NCI-H146 (cell line): ENCODE results near the gene PTGDR2.

Source experiments
- DNase-seq: peaks from one replicate; lab custom pipeline; 2025; lab: John Stamatoyannopoulos, UW

Gene PTGDR2

DNA sequence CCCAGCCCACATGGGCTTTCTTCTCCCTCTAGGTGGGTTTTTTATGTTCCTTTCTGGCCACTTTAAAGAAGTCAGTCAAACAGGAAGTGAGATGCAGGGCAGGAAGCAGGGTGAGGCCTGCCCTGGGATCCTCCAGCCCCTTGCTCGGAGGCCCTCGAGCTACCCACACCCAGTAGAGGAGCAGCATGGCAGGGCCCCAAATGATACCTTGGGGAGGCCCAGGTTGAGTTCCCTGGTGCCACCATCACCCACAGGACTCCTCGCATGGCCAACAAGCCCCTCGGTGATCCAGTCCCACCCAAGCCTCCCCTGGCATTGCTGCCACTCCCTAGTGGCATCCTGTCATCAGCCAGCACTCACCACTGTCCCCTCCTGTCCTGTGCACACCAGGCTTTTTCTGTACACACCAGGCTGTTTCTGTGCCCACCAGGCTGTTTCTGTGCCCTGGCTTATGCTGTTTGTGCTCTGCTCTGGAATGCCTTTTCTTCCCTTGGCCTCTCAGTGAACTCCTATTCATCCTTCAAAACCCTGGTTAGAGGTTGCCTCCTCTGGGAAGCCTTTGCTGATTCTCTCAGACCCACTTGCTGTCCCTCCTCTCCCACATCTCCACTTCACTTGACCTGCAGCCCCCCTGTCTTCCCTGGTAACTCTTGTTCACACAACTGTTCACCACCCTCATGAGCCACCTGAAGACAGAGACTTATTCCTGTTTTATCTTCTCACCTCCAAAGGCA lies 3.1 kb upstream of the PTGDR2 start:
- DNase-seq = no peak

DNA sequence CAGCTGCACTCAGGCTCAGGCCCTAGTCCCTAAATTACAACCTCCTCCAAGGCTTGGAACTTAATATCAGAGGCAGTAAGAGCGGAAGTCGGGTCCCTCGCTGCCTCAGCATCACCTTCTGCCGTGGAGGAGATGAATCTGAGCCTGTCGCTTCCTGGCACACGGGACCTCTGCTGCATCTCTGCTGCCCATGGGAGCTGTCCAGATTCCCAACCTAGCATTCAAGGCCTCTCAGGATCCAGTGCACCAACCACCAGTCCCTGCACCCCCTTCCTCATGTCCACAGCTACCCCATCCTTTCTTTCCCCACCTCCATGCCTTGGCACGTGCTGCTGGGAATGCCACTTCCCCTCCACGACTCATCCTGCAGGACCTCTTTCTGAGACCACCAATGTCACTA lies 2.5 kb upstream of the PTGDR2 start:
- no peak for DNase-seq

DNA sequence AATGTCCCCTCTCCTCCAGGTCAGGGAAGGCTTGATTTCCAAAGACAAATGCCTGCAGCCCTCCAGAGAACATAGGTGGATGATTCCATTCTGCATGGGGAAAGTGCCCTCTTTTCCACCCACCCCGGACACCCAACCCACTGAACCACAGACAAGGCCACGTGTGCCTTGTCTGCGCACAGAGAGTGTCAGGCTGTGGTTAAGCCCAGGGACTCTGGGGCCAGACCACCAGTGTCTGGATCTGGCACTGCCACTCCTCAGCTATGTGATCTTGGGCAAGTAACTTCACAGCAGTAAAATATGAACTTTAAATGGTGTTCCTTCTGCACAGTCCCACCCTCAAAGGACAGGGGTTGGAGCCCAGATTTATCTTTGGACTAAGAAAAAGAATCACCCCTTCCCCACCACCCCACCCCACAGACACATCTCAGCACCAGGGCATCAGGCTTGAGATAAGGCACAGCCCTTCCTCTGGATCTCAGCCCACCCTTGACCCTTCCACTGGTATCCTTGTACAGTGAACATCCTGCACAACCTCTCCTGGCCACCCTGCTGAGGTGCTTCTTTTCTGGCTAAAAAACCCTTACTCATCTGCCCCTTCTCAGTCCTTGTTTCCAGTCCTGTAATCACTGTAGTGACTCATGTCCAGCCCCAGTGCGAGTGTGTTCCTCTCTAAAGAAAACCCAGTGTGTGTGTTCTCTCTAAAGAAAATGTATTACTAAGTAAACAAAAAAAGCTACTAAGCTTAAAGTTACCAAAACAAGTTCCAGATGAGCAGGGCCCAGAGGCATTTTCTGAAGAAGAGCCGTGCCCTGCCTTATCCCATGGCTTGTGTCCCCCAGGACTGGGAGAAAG lies 1.9 kb upstream of the PTGDR2 start:
- no peak for DNase-seq

DNA sequence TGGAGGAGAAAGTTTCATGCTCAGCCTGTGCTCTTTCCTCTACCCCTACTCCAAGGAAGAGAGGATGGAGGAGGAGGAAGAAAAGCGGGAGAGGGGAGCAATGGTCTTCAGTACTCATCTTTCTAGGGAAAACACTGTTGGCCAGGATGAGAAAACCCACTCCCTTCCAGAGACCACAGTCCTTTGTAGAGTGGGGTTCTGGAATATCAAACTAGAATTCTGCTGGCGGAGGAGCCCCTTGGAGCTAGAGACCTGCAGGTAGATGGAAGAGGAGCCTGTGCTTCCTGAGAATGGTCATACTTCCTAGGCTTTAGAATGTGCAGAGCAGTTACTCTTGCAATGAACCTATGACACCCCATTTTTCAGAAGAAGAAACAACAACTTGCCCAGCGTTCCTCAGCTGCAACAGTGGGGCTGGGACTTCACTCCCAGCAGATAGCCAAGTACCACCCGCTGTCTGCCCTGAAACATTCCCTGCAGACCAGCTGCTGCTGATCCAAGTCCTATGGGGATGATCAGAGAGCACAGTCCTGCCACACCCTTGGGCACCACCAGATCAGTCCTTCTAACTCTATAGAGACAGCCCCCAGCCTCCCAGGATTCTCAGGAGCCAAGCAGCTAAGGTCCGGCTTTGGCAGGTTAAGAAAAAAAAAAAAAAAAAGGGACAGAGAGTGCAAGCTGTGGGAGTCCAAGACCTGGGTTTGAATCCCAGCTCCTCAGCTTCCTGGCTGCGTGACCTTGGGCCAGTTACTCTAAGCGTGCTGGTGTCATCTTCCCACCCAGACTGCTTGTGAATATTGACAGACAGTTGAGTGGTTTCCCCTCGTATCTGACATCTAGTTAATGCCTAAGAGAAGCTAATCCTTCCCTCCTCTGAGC lies 664 bp downstream of the PTGDR2 start:
- DNase-seq = no peak

DNA sequence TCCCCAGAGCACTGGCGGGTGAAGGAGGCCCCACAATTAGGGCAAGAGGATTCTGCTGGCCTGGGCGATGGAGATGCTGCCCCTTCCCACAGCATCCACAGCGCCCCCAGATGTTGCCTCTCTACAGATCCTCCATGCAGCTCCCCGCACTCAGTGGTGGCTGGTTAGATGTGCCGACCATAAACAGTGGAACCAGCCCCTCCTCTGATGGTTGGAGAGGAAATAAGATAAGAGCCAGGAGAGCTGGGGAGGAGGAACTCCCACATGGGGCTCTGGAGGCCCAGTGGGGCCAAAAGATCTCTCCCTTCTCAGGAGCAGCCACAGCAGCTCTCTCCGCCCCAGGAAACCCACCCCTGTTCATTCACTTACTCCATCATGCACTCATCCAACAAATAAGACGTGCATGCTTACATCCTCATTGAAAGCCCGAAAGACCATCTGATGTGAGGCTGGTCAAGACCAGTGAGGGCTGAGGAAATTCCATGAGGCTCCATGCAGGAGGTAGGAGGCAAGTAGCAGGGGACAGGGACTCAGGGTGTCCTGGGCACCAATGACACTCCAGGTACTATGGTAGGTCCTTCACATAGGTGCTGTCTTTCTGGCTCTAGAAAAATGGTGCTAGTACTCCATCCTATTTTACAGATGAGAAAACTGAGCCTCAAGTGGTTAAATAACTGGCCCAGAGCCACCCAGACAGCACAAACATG lies 1.5 kb downstream of the PTGDR2 start:
- DNase-seq = no peak

DNA sequence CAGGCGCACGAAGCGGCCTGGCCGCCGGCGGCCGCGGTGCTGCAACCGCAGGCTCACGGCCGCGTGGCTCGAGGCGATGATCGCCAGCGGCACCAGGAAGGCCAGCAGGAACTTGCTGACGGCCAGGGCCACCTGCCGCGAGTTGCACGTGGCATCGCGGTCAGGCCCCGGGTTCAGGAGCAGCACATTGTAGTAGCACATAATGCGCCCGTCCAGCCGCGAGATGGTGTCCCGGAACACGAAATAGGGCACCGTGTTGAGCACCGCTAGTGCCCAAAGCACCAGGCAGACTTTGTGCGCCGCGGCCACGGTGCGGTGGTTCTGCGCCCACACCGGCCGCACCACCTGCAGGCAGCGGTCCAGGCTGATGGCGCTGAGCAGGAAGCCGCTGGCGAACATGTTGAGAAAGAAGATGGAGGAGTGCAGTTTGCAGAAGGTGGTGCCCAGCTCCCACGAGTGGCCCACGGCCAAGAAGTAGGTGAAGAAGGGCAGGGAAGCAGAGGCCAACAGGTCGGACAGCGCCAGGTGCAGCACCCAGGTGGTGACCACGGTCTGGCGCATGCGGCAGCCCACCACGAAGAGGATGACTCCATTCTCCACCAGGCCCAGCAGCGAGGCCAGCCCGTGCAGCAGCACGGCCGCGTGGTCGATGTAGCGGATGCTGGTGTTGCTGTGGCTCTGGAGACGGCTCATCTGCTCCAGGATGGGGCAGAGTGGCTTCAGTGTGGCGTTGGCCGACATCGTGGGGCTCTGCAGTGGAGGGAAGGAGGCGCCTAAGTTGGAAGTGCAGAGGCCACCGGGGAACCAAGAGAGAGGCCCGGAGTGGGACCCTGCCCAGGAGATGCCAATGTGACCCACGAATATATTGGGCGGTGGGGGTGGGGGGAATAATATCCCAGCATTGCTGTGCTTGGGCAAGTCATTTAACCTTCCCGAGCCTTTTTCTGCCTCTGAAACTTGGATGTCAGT lies 2.5 kb downstream of the PTGDR2 start:
- no peak for DNase-seq

DNA sequence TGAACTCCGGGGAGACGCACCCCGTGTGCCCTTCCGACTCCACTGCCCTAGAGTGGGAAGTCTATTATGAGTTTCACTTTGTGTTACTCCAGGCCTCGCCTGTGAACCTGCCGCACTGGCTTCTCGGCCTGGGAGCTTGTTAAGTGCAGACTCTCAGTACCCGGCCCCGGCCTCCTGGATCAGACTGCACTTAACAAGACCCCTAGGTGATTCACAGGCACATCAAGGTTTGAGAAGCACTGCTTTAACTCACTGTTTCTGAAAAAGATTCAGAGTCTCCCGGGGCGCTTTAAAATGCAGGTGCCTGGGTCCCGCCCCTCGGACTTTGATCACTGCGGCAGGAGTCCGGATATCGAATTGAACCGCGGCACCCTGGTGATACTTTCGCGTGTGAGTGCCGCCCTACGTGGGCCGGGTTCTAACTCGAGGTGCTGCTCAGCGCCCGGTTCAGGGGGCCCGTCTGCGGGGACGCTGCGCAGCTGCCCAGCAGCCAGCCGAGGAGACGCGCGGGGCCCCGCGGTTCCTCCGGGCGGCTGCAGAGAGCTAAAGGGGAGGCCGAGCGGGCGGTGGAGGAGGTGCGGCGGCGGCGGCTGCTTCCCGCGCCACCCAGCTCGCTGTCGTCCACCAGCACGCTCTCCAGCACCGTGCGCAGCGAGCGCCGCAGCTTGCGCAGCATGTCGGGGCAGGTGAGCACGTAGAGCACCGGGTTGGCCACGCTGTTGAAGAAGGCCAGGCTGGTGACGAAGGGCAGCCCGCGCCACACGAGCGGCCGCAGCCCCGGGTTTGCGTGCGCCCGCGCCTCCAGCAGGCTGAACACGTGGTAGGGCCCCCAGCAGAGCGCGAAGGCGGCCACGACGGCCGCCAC lies 3.4 kb downstream of the PTGDR2 start:
- DNase-seq = no peak

DNA sequence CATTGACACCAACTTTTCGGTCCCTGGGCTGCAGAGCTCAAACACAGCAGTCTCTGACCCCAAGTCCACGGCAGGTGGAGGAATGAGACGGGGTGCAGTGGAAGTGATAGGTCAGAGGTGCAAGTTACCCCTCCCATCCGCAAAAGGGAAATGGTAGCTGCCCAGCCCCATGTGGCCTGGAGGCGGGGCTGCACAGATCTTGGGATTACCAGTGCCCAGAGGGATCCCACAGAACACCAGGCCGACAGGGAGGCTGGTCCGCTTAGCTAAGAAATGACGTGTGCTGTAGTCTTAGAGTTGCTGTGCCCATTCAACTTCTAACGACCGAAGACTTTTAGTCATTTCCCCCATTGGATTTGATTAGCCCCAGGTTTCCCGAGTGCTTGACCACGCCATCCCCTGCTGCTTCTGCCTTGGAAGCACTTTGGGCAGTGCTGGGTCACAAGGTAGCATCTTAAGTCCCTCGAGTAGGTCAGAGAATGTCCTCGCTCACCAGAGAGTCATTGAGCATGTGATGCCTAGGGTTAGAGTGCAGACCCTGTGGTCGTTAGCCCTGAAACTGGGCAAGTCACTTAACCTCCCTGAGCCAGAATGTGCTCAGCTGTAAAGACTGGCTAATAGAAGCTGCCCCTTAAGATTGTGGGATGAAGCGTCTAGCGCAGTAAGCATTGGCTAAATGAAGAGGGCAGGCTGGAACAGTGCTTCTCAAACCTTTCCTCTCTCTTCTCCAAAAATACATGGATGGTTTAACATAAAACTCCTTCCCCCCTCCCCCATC lies 4.2 kb downstream of the PTGDR2 start:
- no peak for DNase-seq

DNA sequence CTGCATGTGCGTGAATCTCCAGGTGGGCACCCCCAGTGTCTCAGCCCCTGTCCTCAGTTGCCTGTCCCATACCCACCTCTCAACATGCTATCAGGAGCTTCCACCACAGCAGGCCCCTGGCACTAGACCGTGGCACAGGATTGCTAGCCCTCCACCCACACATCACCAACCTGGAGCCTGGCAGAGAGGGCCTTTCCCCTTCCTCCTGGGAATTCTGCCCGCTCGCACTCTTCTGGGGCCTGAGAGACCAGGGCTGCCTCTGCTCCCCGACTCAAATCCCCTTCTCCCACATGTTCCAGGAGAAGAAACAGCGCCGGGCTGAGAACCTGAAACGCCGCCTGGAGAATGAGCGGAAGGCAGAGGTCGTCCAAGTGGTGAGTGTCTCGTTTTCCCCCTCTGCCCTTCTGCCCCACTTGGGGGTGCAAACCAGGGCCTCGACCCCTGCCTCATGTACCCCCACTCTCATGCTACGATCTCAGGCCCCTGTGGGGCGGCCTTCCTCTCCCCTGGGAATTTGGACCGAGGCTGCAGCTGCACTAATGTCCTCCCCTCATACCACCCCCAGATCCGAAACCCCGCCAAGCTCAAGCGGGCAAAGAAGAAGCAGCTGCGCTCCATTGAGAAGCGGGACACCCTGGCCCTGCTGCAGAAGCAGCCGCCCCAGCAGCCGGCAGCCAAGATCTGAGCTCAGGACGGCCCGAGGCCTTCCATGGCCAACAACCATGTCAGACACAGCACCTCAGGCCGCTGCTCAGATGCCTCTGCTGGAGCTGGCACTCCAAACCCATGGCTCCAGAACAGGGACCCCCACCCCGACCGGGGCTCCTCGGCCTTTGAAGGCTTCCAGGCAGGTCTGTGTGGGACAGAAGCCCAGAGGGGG lies 5.9 kb downstream of the PTGDR2 start:
- no peak for DNase-seq

DNA sequence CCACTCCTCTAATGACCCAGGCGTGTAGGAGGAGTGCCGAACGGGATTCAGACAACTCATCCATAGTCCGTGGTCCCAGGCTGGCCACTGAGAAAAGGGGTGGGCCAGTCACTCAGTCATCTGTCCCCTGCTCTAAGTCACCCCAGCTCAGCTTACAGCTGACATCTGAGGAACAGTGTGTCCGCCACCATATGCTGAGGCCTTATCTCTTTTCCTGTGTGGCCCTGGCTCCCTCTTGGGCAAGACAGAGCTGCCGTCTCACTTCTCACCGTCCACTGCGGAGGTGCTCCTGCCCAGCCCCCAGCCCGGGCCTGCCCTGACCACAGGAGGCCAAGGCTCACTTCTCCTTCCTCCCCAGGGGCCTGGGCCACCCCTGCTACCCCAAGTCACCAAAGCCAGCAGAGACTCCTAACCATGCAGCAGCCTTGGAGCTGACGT lies 7.0 kb downstream of the PTGDR2 start:
- no peak for DNase-seq

DNA sequence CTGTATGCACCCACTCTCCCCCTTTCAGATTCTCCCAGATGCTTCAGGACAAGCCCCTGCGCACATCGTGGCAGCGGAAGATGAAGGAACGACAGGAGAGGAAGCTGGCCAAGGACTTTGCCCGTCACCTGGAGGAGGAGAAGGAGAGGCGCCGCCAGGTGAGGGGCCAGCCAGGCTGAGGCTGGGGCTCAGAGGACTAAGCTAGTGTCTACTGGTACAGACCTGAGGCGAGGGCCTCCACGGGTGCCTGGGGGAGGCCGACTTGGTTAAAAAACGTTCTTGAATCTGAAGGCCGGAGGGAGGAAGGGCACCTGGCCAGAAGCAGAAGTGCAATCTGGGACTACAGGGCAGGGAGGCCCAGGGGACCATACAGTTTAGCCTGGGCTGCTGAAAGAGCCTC lies 7.9 kb downstream of the PTGDR2 start:
- DNase-seq = no peak

DNA sequence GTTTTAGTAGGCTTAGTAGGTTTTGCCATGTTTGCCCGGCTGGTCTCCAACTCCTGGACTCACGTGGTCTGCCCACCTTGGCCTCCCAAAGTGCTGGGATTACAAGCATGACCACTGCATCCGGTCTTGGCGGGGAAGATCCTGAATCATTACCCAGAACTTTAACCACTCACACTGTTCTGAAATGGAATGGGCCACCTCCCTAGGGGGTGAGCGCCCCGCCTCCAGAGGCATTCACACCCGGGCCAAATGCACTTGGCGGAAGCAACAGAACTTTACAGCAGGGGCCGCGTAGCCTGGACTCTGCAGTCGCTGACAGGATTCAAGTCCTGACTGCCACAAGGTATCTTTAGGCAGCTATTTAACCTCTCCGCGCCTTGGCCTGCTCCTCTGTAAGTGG lies 8.5 kb downstream of the PTGDR2 start:
- DNase-seq = no peak

DNA sequence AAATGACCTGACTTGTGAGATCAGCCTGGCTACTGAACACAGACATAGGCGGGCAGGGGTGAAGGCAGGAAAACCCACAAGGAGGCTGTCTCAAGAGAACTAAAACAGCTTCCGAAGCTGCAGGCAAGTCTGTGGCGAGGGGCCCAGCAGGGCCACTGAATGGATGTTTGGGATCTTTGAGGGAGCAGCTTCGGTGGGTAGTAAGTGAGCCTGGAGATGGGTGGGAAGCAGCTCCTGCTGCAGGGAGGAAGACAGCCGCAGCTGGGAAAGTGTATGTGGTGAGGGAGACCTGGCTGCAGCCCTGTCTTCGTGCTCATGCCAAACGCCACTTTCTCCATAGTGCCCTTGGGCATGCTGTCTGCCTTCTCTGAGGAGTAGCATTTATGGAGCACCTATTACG lies 10.4 kb downstream of the PTGDR2 start:
- DNase-seq = no peak

DNA sequence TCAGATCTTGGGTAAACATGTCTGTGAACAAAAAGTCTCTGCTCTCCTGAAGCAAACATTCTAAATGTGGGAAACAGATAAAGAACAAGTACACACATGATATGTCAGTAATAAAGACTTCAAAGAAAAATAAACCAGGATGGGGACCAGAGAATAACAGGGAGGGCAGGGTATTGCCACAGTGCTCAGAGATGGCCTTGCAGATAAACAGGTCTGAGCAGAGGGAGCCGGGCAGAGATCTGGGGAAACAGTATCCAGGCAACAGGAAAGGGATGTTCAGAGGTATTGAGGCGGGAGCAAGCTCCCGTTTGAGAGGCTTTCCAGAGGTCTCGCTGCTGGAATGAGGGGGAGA lies 10.9 kb downstream of the PTGDR2 start:
- DNase-seq = no peak

DNA sequence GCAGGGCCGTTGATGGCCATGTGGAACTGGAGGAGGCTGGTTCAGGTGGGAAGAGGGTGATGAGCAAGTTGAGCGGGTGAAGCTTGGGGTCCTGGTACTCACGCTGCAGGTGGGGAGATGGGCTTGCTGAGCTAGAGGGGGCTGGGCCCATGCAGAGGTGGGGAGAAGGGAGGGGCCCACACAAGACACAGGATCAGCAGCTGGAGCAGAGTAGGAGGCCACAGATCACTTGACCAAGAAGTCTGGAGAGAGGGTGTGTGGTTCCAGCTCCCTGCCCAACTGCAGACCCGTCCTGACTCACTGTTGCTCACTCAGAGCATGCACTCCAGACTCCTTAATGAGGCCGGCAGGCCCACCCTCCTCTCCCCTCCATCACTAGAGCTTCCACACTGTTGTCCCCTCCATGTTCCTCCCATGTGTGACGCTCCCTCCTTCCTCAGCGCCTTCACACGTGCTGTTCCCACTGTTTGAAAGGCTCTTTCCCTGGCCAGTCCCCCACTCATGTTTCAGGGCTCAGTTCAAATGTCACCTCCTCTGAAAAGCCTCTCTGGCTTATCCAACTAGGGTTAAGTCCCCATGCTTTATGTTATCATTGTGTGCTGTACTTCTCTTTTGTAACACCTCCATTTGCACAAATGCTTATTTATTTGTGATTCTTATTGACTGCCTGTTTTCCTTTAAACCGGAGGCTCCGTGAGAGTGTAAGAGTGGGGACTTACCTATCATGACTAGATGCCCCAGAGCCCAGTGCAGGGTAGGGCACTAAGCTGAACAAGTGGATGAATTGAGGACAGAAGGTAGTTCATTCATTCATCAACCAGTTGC lies 11.5 kb downstream of the PTGDR2 start:
- DNase-seq = no peak

DNA sequence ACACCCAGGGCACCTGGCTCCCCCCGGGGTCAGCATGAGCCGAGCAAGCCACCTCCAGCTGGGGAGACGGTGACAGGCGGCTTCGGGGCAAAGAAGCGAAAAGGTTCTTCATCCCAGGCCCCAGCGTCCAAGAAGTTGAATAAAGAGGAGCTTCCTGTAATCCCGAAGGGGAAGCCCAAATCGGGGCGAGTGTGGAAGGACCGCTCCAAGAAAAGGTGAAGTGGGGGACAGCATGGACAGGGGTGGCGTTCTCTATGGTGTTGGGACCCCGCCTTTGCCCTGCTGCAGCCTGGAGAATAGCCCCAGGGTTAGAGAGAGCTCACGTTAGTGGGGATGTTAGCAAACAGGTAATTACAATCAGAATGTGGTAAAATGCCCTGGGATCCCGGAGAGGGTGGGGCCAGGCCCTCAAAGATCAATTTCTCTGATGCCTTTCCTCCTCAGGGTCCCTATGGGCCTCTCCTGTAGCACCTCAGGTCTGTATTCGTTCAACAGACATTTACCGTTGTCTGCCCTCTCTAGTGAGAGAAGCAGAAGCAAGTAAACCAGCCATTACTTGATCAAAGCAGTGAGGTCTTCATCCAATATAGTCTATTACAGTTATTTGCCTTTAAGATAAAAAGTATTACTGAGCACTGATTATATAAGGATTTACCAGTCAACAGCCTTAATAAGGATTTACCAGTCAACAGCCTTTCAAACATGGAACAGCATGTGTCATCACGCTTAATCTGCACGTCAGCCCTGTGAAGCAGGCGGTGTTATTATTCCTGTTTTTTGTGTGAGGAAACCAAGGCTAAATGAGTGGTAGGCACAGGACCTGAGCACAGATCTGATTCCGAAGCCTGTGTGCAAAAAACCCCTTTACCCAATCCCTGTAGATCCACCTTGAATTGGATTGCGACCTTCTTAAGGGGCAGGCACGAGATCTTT lies 12.8 kb downstream of the PTGDR2 start:
- peak; percentile 19 for DNase-seq
